ENCODE data around the gene STOML1. TPM values are rescaled to one million over a fixed set of nuclear protein-coding genes. Genes with fewer than 3 reads are reported as not detected.
A peak's percentile ranks its signal among the peaks of the same experiment; 100 is the strongest.
"Not testable (repeated sequence)": the region's sequence is repeated elsewhere in the genome, so short reads cannot be mapped to it uniquely, and the experiment has no call there.

STOML1 gene
- total and polyA plus RNA-seq, 8 donors: 5.2 to 13.2 (median 9.2) TPM

GRCh38 chr15:73982222-73982962 lies 9.7 kb downstream of the STOML1 start:
- WGBS, 2 donors: 61 to 70% methylated on average over 8 of the region's 8 CpGs
- intact Hi-C loops (cut with DNase I): no loop called here
- peaks cover 0 to 12% (median 0%) of the 10 kb centered on the region in 3 donors for H3K4me1 ChIP-seq
- H3K27ac ChIP-seq: peak overlapping the region in 2 of 4 donors; percentile 58 to 73
- TF ChIP-seq CTCF (IDR thresholded peaks at IDR 0.05): no peak
- no peaks in the 10 kb centered on the region for H3K27me3 ChIP-seq
- FAIRE-seq (no peak), ATAC-seq (peak in 3 of 4 donors; percentile 65 to 84 (median 71)), DNase-seq (no peak)
- no peaks in the 10 kb centered on the region for H3K36me3 ChIP-seq
- no peak overlapping the region for H3K4me3 ChIP-seq
- no peaks in the 10 kb centered on the region for H3K9me3 ChIP-seq

GRCh38 chr15:73981761-73982221 lies 10.3 kb downstream of the STOML1 start:
- H3K36me3 ChIP-seq: no peaks in the 10 kb centered on the region
- no peaks in the 10 kb centered on the region for H3K9me3 ChIP-seq
- FAIRE-seq: no peak
- peak in 2 of 4 donors; percentile 35 to 47 for ATAC-seq
- H3K4me1 ChIP-seq: peaks cover 0 to 12% (median 0%) of the 10 kb centered on the region in 3 donors
- 28 to 41% methylated on average over 5 of the region's 5 CpGs for WGBS, 2 donors
- intact Hi-C loops (cut with DNase I): no loop called here
- H3K27me3 ChIP-seq: no peaks in the 10 kb centered on the region
- no peak for DNase-seq
- H3K4me3 ChIP-seq: no peak overlapping the region
- peak overlapping the region in 2 of 4 donors; percentile 58 to 73 for H3K27ac ChIP-seq
- no peak for TF ChIP-seq CTCF (IDR thresholded peaks at IDR 0.05)

- FAIRE-seq: no peak
- Histone ChIP-seq H3K36me3 (no peaks in the 10 kb centered on the region), H3K27ac (no peak overlapping the region), H3K4me3 (no peak overlapping the region), H3K9me3 (no peaks in the 10 kb centered on the region), H3K27me3 (peaks cover 0 to 6% (median 0%) of the 10 kb centered on the region in 4 donors), H3K4me1 (peaks cover 0 to 12% (median 0%) of the 10 kb centered on the region in 3 donors)
- intact Hi-C loops (cut with DNase I): loop anchor here in 1 of 3 donors (10.0 kb wide), 1 partner anchor 345 kb away; no protein-coding TSS in a partner anchor
- DNase-seq: no peak
- 76 to 100% methylated on average over 1 of the region's 1 CpG for WGBS, 2 donors
- ATAC-seq: no peak
- TF ChIP-seq CTCF (IDR thresholded peaks at IDR 0.05): no peak
Observed at GRCh38 chr15:73979636-73980035, 12.5 kb downstream of the STOML1 start.

- no peaks in the 10 kb centered on the region for H3K36me3 ChIP-seq
- ATAC-seq (peak in 1 of 4 donors; percentile 29), FAIRE-seq (no peak), DNase-seq (no peak)
- 57 to 63% methylated on average over 3 of the region's 3 CpGs for WGBS, 2 donors
- peaks cover 0 to 6% (median 0%) of the 10 kb centered on the region in 4 donors for H3K27me3 ChIP-seq
- intact Hi-C loops (cut with DNase I): loop anchor here in 1 of 3 donors (10.0 kb wide), 1 partner anchor 346 kb away; no protein-coding TSS in a partner anchor
- no peak for TF ChIP-seq CTCF (IDR thresholded peaks at IDR 0.05)
- peaks cover 0 to 12% (median 0%) of the 10 kb centered on the region in 3 donors for H3K4me1 ChIP-seq
- H3K27ac ChIP-seq: no peak overlapping the region
- H3K4me3 ChIP-seq: no peak overlapping the region
- H3K9me3 ChIP-seq: no peaks in the 10 kb centered on the region
Observed at GRCh38 chr15:73978896-73979295, 13.2 kb downstream of the STOML1 start.

GRCh38 chr15:73975440-73976125 lies 16.5 kb downstream of the STOML1 start:
- intact Hi-C loops (cut with DNase I): loop anchor here in 1 of 3 donors (10.0 kb wide), 1 partner anchor 349 kb away; no protein-coding TSS in a partner anchor
- 39 to 54% methylated on average over 18 of the region's 18 CpGs for WGBS, 2 donors
- not testable (repeated sequence) for ATAC-seq, DNase-seq, FAIRE-seq, H3K4me1 ChIP-seq, H3K36me3 ChIP-seq, H3K4me3 ChIP-seq, H3K27me3 ChIP-seq, H3K27ac ChIP-seq, H3K9me3 ChIP-seq

- not testable (repeated sequence) for H3K27ac ChIP-seq
- peak in 1 of 4 donors; percentile 3 for ATAC-seq
Observed at GRCh38 chr15:73973683-73974200, 18.4 kb downstream of the STOML1 start.

More at GRCh38 chr15:73973683-73974200, 18.4 kb downstream of the STOML1 start:
- H3K36me3 ChIP-seq, FAIRE-seq, H3K9me3 ChIP-seq, H3K4me3 ChIP-seq, H3K4me1 ChIP-seq, H3K27me3 ChIP-seq, DNase-seq: not testable (repeated sequence)
- WGBS, 2 donors: 76 to 81% methylated on average over 34 to 39 of the region's 39 CpGs
- intact Hi-C loops (cut with DNase I): loop anchor here in 1 of 3 donors (10.0 kb wide), 1 partner anchor 351 kb away; no protein-coding TSS in a partner anchor

Measured in pancreas (tissue), 10 donors.